ENCODE results near the gene ZNF205. TPM values are rescaled to one million over a fixed set of nuclear protein-coding genes. Genes with fewer than 3 reads are reported as not detected.

The ZNF205 gene
- total and polyA plus RNA-seq, 2 donors (not counting 1 experiment from before 2014, with no cell fraction given) = not detected

- Mint-ChIP-seq H3K4me3 (no peak overlapping the region), H3K27me3 (peaks cover 22% of the 10 kb centered on the region), H3K4me1 (peaks cover 1% of the 10 kb centered on the region), H3K9me3 (ENCODE audit: insufficient read depth) (no peaks in the 10 kb centered on the region), H3K27ac (no peak overlapping the region)
- intact Hi-C loops (cut with micrococcal nuclease) = no loop called here
- H3K4me3 ChIP-seq (ENCODE audit: control extremely low read depth in 1 of 5, extremely low read depth in 1 of 5, insufficient read depth in 1 of 5, low read depth in 2 of 5, low read length in 4 of 5) = no peak overlapping the region
- peaks cover 0 to 30% (median 3%) of the 10 kb centered on the region in 4 experiments for H3K27me3 ChIP-seq (replicated peaks in 1 of 4; ENCODE audit: control extremely low read depth in 1 of 4, control insufficient read depth in 3 of 4, insufficient read depth in 4 of 4, low read length in 3 of 4)
- no peaks in the 10 kb centered on the region for H3K79me2 ChIP-seq (ENCODE audit: control insufficient read depth, insufficient read depth, low read length)
- ChIA-PET CTCF (interaction anchor here (0.9 kb wide), 1 partner anchor 17 kb away, joined by 4 read pairs; no protein-coding TSS in a partner anchor), POLR2A (no interaction called here)
- H3K4me1 ChIP-seq (ENCODE audit: control insufficient read depth in 2 of 2, insufficient read depth in 2 of 2, low read length in 2 of 2) = no peaks in the 10 kb centered on the region
- no peaks in the 10 kb centered on the region for H4K20me1 ChIP-seq (ENCODE audit: control insufficient read depth, insufficient read depth, low read length, poor library complexity, severe bottlenecking)
- no peak overlapping the region for H3K9ac ChIP-seq (ENCODE audit: low read length)
- ATAC-seq (ENCODE audit: low read depth) = no peak
- no peaks in the 10 kb centered on the region for H3K36me3 ChIP-seq (replicated peaks in 1 of 2; ENCODE audit: control extremely low read depth in 1 of 2, control insufficient read depth in 1 of 2, extremely low read depth in 1 of 2, insufficient read depth in 2 of 2, low read length in 1 of 2)
- no peak for TF ChIP-seq EZH2 (IDR thresholded peaks at IDR 0.05; ENCODE audit: borderline replicate concordance, insufficient read depth, low read depth, low read length, poor library complexity, severe bottlenecking)
- TF ChIP-seq CTCF (IDR thresholded peaks at IDR 0.05) = no peak
- H3K4me2 ChIP-seq (replicated peaks; ENCODE audit: low read depth, low read length, poor library complexity, severe bottlenecking) = no peak overlapping the region
- DNase-seq = no peak
- no peaks in the 10 kb centered on the region for H3K9me3 ChIP-seq (ENCODE audit: control extremely low read depth in 1 of 3, control insufficient read depth in 2 of 3, insufficient read depth in 1 of 3, low read length in 2 of 3)
- WGBS (ENCODE audit: insufficient coverage) = 46% methylated on average over 19 of the region's 19 CpGs
- no peak overlapping the region for H2AFZ ChIP-seq (ENCODE audit: insufficient read depth, low read depth, low read length, poor library complexity, severe bottlenecking)
- H3K27ac ChIP-seq (ENCODE audit: low read length in 2 of 2) = no peak overlapping the region
Measured at GRCh38 chr16:3112881-3113574, 642 bp downstream of the ZNF205 start.

- H3K27me3 Mint-ChIP-seq = peaks cover 22% of the 10 kb centered on the region
- H3K9ac ChIP-seq (ENCODE audit: low read length) = no peak overlapping the region
- WGBS (ENCODE audit: insufficient coverage) = 83% methylated on average over 12 of the region's 17 CpGs
Measured at GRCh38 chr16:3113765-3114479, 1.5 kb downstream of the ZNF205 start.

More at GRCh38 chr16:3113765-3114479, 1.5 kb downstream of the ZNF205 start:
- H3K27ac ChIP-seq (ENCODE audit: low read length in 2 of 2) = no peak overlapping the region
- Mint-ChIP-seq H3K27ac (no peak overlapping the region), H3K9me3 (ENCODE audit: insufficient read depth) (no peaks in the 10 kb centered on the region), H3K4me1 (peaks cover 1% of the 10 kb centered on the region), H3K4me3 (no peak overlapping the region)
- H3K4me2 ChIP-seq (replicated peaks; ENCODE audit: low read depth, low read length, poor library complexity, severe bottlenecking) = no peak overlapping the region
- ChIA-PET CTCF (interaction anchor here (1.2 to 1.6 kb wide), 2 partner anchors 11 to 15 kb away, joined by 3 to 5 read pairs; partner anchors contain the start of gene ZSCAN10), POLR2A (no interaction called here)
- intact Hi-C loops (cut with micrococcal nuclease) = no loop called here
- H2AFZ ChIP-seq (ENCODE audit: insufficient read depth, low read depth, low read length, poor library complexity, severe bottlenecking) = no peak overlapping the region
- no peak for DNase-seq
- no peaks in the 10 kb centered on the region for H3K79me2 ChIP-seq (ENCODE audit: control insufficient read depth, insufficient read depth, low read length)
- H4K20me1 ChIP-seq (ENCODE audit: control insufficient read depth, insufficient read depth, low read length, poor library complexity, severe bottlenecking) = no peaks in the 10 kb centered on the region
- no peaks in the 10 kb centered on the region for H3K4me1 ChIP-seq (ENCODE audit: control insufficient read depth in 2 of 2, insufficient read depth in 2 of 2, low read length in 2 of 2)
- no peaks in the 10 kb centered on the region for H3K9me3 ChIP-seq (ENCODE audit: control extremely low read depth in 1 of 3, control insufficient read depth in 2 of 3, insufficient read depth in 1 of 3, low read length in 2 of 3)
- no peak overlapping the region for H3K4me3 ChIP-seq (ENCODE audit: control extremely low read depth in 1 of 5, extremely low read depth in 1 of 5, insufficient read depth in 1 of 5, low read depth in 2 of 5, low read length in 4 of 5)
- H3K27me3 ChIP-seq (replicated peaks in 1 of 4; ENCODE audit: control extremely low read depth in 1 of 4, control insufficient read depth in 3 of 4, insufficient read depth in 4 of 4, low read length in 3 of 4) = peaks cover 0 to 30% (median 3%) of the 10 kb centered on the region in 4 experiments
- ATAC-seq (ENCODE audit: low read depth) = no peak
- no peaks in the 10 kb centered on the region for H3K36me3 ChIP-seq (replicated peaks in 1 of 2; ENCODE audit: control extremely low read depth in 1 of 2, control insufficient read depth in 1 of 2, extremely low read depth in 1 of 2, insufficient read depth in 2 of 2, low read length in 1 of 2)
- no peak for TF ChIP-seq EZH2 (IDR thresholded peaks at IDR 0.05; ENCODE audit: borderline replicate concordance, insufficient read depth, low read depth, low read length, poor library complexity, severe bottlenecking)
- no peak for TF ChIP-seq CTCF (IDR thresholded peaks at IDR 0.05)

Measured in B cell (primary cell).